BLaER1 (cell line): ENCODE results near the gene FURIN.

Experiments used
- H3K27ac ChIP-seq: shearing (Covaris generic); formaldehyde crosslinking; 2 replicates; pipeline ENCODE4 v1.8.1; 2022
- H3K27me3 ChIP-seq: shearing (Covaris generic); formaldehyde crosslinking; 2 replicates; pipeline ENCODE4 v1.8.1; 2022
- H3K36me3 ChIP-seq: shearing (Covaris generic); formaldehyde crosslinking; 2 replicates; pipeline ENCODE4 v1.8.1; 2022
- H3K4me1 ChIP-seq: shearing (Covaris generic); formaldehyde crosslinking; 2 replicates; pipeline ENCODE4 v1.8.1; 2022
- H3K4me2 ChIP-seq: shearing (Covaris generic); formaldehyde crosslinking; 2 replicates; pipeline ENCODE4 v1.8.1; 2022
- H3K4me3 ChIP-seq: shearing (Covaris generic); formaldehyde crosslinking; 2 replicates; pipeline ENCODE4 v1.8.1; 2022
- H3K9ac ChIP-seq: shearing (Covaris generic); formaldehyde crosslinking; 2 replicates; pipeline ENCODE4 v1.8.1; 2022
- H3K9me3 ChIP-seq: shearing (Covaris generic); formaldehyde crosslinking; 2 replicates; pipeline ENCODE4 v1.8.1; 2022
- H4K20me1 ChIP-seq: shearing (Covaris generic); formaldehyde crosslinking; 2 replicates; pipeline ENCODE4 v1.8.1; 2022
- Cebpa-rat ChIP-seq: shearing (Covaris generic); IDR thresholded peaks from 2 replicates; pipeline ENCODE4 v1.8.1; 2022

FURIN gene

GRCh38 chr15:90866161-90866715 is 2.1 kb upstream of the FURIN start:
- H3K4me3 ChIP-seq: no peak overlapping the region
- no peaks in the 10 kb centered on the region for H3K36me3 ChIP-seq
- H3K9me3 ChIP-seq: no peaks in the 10 kb centered on the region
- H3K4me1 ChIP-seq: peaks cover 24% of the 10 kb centered on the region
- H3K27ac ChIP-seq: no peak overlapping the region
- H3K27me3 ChIP-seq: no peaks in the 10 kb centered on the region
- no peak for TF ChIP-seq Cebpa-rat
- no peaks in the 10 kb centered on the region for H4K20me1 ChIP-seq
- H3K4me2 ChIP-seq: no peak overlapping the region
- H3K9ac ChIP-seq: no peak overlapping the region

GRCh38 chr15:90866800-90867199 is 1.6 kb upstream of the FURIN start:
- Histone ChIP-seq H3K4me2 (no peak overlapping the region), H3K4me1 (peaks cover 24% of the 10 kb centered on the region), H4K20me1 (no peaks in the 10 kb centered on the region; the same call in 1 of the 2 replicates), H3K27me3 (no peaks in the 10 kb centered on the region), H3K36me3 (no peaks in the 10 kb centered on the region), H3K9me3 (no peaks in the 10 kb centered on the region), H3K4me3 (no peak overlapping the region), H3K9ac (no peak overlapping the region), H3K27ac (no peak overlapping the region)
- TF ChIP-seq Cebpa-rat: no peak

GRCh38 chr15:90869140-90869541 is 753 bp downstream of the FURIN start:
- Histone ChIP-seq H3K9ac (no peak overlapping the region; the same call in 1 of the 2 replicates), H3K9me3 (no peaks in the 10 kb centered on the region), H3K36me3 (no peaks in the 10 kb centered on the region), H4K20me1 (peaks cover 23% of the 10 kb centered on the region), H3K4me1 (peaks cover 46% of the 10 kb centered on the region), H3K27ac (peak overlapping the region; percentile 33; the same call in 1 of the 2 replicates), H3K4me3 (no peak overlapping the region), H3K4me2 (peak overlapping the region; percentile 99), H3K27me3 (no peaks in the 10 kb centered on the region)
- no peak for TF ChIP-seq Cebpa-rat

- Histone ChIP-seq H3K4me2 (peak overlapping the region; percentile 99), H3K27me3 (no peaks in the 10 kb centered on the region), H3K4me3 (peak overlapping the region; percentile 98; the same call in 1 of the 2 replicates), H3K9me3 (no peaks in the 10 kb centered on the region), H3K27ac (peak overlapping the region; percentile 33; the same call in 1 of the 2 replicates), H3K36me3 (no peaks in the 10 kb centered on the region), H3K4me1 (peaks cover 48% of the 10 kb centered on the region), H4K20me1 (peaks cover 29% of the 10 kb centered on the region), H3K9ac (no peak overlapping the region; the same call in 1 of the 2 replicates)
- no peak for TF ChIP-seq Cebpa-rat
These were observed 1.4 kb downstream of the FURIN start for GRCh38 chr15:90869601-90870353.

GRCh38 chr15:90870354-90871138 is 2.2 kb downstream of the FURIN start:
- H3K36me3 ChIP-seq: peaks cover 3% of the 10 kb centered on the region
- H3K27ac ChIP-seq: peak overlapping the region; percentile 95
- H3K4me3 ChIP-seq: peak overlapping the region; percentile 98
- H4K20me1 ChIP-seq: peaks cover 36% of the 10 kb centered on the region
- peak overlapping the region; percentile 99 for H3K4me2 ChIP-seq
- peak overlapping the region; percentile 93 for H3K9ac ChIP-seq
- no peak for TF ChIP-seq Cebpa-rat
- H3K4me1 ChIP-seq: peaks cover 51% of the 10 kb centered on the region
- H3K9me3 ChIP-seq: no peaks in the 10 kb centered on the region
- H3K27me3 ChIP-seq: no peaks in the 10 kb centered on the region

GRCh38 chr15:90871139-90871715 is 2.8 kb downstream of the FURIN start:
- no peak for TF ChIP-seq Cebpa-rat
- no peaks in the 10 kb centered on the region for H3K27me3 ChIP-seq
- H3K4me2 ChIP-seq: peak overlapping the region; percentile 99
- peak overlapping the region; percentile 93 for H3K9ac ChIP-seq
- peaks cover 9% of the 10 kb centered on the region for H3K36me3 ChIP-seq
- peaks cover 43% of the 10 kb centered on the region for H4K20me1 ChIP-seq
- H3K4me1 ChIP-seq: peaks cover 57% of the 10 kb centered on the region
- H3K4me3 ChIP-seq: peak overlapping the region; percentile 98
- peak overlapping the region; percentile 95 for H3K27ac ChIP-seq
- no peaks in the 10 kb centered on the region for H3K9me3 ChIP-seq

GRCh38 chr15:90871716-90872485 is 3.5 kb downstream of the FURIN start:
- Histone ChIP-seq H3K27ac (peak overlapping the region; percentile 95), H3K4me1 (peaks cover 57% of the 10 kb centered on the region)

GRCh38 chr15:90872486-90873184 is 4.2 kb downstream of the FURIN start:
- Histone ChIP-seq H3K4me3 (peak overlapping the region; percentile 98), H3K4me2 (peak overlapping the region; percentile 99), H3K36me3 (peaks cover 23% of the 10 kb centered on the region), H3K9ac (peak overlapping the region; percentile 93), H3K4me1 (peaks cover 57% of the 10 kb centered on the region), H4K20me1 (peaks cover 49% of the 10 kb centered on the region), H3K9me3 (no peaks in the 10 kb centered on the region), H3K27ac (peak overlapping the region; percentile 95), H3K27me3 (no peaks in the 10 kb centered on the region)
- no peak for TF ChIP-seq Cebpa-rat

More at GRCh38 chr15:90871716-90872485, 3.5 kb downstream of the FURIN start:
- TF ChIP-seq Cebpa-rat: no peak
- peaks cover 49% of the 10 kb centered on the region for H4K20me1 ChIP-seq
- H3K36me3 ChIP-seq: peaks cover 16% of the 10 kb centered on the region
- H3K4me3 ChIP-seq: peak overlapping the region; percentile 98
- H3K9ac ChIP-seq: peak overlapping the region; percentile 93
- peak overlapping the region; percentile 99 for H3K4me2 ChIP-seq
- H3K9me3 ChIP-seq: no peaks in the 10 kb centered on the region
- no peaks in the 10 kb centered on the region for H3K27me3 ChIP-seq
